PC-3 (cell line): ENCODE data around the gene KAZN.

ENCODE experiments used
- CTCF ChIP-seq: fragments of 300-600 bp; sonication (generic); conservative IDR thresholded peaks from 2 replicates; pipeline ENCODE4 v1.5.1; 2017; ENCODE audit warnings: antibody characterized with exemption, low read depth, mild to moderate bottlenecking, low read length
- EZH2phosphoT487 ChIP-seq: fragments of 300-600 bp; sonication (generic); IDR thresholded peaks from 2 replicates; pipeline ENCODE4 v1.6.1; 2018; ENCODE audit warnings: mild to moderate bottlenecking, antibody characterized with exemption, low read length, borderline replicate concordance

GRCh38 chr1:15073799-15074308, 475.4 kb downstream of the KAZN start:
- TF ChIP-seq CTCF (no peak), EZH2phosphoT487 (no peak)
